ENCODE results near the gene SLC25A34.

Gene SLC25A34

DNA sequence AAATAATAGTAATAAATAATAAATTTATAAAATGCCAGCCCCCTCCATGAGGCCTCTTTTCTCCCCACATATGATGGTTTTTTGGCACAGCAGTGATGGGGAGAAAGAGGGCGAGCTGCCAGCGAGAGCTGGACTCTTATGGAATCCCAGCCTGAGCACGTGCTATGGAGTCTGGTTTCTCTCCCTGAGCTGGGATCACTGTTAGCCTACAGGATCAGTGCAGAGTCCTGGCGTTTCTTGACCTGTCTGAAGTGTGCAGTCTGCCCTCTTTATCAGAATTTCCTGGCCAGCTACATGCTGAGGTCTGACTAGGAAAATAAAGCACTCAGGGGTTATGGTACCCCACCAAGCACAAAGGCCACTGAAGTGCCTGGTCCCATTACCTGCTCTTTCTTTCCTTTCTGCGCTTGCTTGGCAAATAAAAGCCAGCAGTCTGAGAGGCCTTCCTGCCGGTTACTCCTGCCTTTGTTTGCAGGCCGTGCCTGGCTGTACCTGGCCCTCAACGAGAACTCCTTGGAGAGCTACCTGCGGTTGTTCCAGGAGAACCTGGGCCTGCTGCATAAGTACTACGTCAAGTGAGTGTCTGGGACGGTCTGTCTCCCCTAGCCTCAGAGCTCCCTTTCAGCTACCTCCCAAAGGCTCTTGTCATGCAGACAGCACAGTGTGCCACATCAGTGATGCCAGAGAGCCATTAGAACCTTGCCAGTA lies 18.5 kb upstream of the SLC25A34 start:
- H3K27ac ChIP-seq (ENCODE audit: poor library complexity, severe bottlenecking): no peak overlapping the region
- H3K27me3 ChIP-seq (ENCODE audit: insufficient read depth, poor library complexity, severe bottlenecking): no peaks in the 10 kb centered on the region
- H3K9me3 ChIP-seq (ENCODE audit: severe bottlenecking): no peaks in the 10 kb centered on the region
- peaks cover 24% of the 10 kb centered on the region; the same call in 1 of the 2 replicates for H3K36me3 ChIP-seq (ENCODE audit: low read depth)
- TF ChIP-seq, protein P1, sequence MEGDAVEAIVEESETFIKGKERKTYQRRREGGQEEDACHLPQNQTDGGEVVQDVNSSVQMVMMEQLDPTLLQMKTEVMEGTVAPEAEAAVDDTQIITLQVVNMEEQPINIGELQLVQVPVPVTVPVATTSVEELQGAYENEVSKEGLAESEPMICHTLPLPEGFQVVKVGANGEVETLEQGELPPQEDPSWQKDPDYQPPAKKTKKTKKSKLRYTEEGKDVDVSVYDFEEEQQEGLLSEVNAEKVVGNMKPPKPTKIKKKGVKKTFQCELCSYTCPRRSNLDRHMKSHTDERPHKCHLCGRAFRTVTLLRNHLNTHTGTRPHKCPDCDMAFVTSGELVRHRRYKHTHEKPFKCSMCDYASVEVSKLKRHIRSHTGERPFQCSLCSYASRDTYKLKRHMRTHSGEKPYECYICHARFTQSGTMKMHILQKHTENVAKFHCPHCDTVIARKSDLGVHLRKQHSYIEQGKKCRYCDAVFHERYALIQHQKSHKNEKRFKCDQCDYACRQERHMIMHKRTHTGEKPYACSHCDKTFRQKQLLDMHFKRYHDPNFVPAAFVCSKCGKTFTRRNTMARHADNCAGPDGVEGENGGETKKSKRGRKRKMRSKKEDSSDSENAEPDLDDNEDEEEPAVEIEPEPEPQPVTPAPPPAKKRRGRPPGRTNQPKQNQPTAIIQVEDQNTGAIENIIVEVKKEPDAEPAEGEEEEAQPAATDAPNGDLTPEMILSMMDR (IDR thresholded peaks at IDR 0.05; ENCODE audit: poor library complexity, severe bottlenecking): no peak
- no peak overlapping the region for H3K4me3 ChIP-seq (ENCODE audit: severe bottlenecking)
- ATAC-seq (ENCODE audit: low read depth) (no peak), DNase-seq (ENCODE audit: low spot score) (no peak)
- no peaks in the 10 kb centered on the region for H3K4me1 ChIP-seq (ENCODE audit: insufficient read depth, poor library complexity, severe bottlenecking)

DNA sequence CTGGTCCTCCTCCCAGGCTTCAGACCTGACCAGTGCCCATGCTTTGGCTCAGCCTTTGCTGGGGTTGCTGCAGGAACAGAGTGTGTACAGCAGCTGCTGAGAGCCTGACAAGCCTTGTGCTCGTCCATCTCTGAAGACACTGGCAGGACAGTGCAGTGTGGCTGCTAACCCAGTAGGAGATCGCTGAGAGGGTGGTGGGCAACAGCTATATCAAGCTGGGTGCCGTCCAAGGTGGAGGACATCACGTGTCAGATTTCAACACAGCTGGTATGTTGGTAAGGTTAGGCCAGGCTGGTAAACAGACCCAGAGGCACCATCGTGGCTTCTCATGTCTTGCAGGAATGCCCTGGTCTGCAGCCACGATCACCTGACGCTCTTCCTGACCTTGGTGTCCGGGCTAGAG lies 17.9 kb upstream of the SLC25A34 start:
- Histone ChIP-seq H3K4me1 (ENCODE audit: insufficient read depth, poor library complexity, severe bottlenecking) (no peaks in the 10 kb centered on the region), H3K9me3 (ENCODE audit: severe bottlenecking) (no peaks in the 10 kb centered on the region), H3K27ac (ENCODE audit: poor library complexity, severe bottlenecking) (no peak overlapping the region), H3K36me3 (ENCODE audit: low read depth) (peaks cover 24% of the 10 kb centered on the region; the same call in 1 of the 2 replicates), H3K27me3 (ENCODE audit: insufficient read depth, poor library complexity, severe bottlenecking) (no peaks in the 10 kb centered on the region), H3K4me3 (ENCODE audit: severe bottlenecking) (no peak overlapping the region)
- TF ChIP-seq, protein P1 (IDR thresholded peaks at IDR 0.05; ENCODE audit: poor library complexity, severe bottlenecking): no peak
- ATAC-seq (ENCODE audit: low read depth) (no peak), DNase-seq (ENCODE audit: low spot score) (no peak)

DNA sequence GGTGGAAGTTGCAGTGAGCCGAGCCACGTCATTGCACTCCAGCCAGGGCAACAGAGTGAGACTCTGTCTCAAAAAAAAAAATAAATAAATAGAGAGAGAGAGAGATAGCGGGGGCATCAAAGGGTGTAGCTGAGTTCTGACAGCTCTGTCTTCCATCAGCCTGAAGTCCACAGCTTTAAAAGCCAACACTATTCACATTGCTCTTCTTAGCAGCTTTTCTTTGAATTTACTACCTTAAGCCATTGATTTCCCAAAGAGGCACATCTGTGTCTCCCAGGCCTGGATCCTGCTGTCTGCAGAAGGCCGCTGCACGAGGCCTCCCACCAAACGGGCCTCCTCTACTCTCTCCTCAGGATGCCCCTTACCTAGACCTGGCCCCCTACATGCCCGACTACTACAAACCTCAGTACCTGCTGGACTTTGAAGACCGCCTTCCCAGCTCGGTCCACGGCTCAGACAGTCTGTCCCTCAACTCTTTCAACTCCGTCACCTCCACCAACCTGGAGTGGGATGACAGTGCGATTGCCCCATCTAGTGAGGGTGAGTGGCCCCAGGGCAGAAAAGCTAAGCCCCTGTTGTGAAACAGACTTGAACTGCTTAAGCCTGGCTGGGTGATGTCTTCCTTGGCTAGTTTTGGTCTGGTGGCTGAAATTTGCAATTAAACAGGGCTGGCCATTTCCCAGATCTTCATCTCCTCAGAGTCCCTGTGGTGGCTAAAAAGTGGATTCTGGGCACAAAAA lies 16.5 kb upstream of the SLC25A34 start:
- ATAC-seq (ENCODE audit: low read depth): no peak; the same call in 2 of the 3 replicates
- H3K9me3 ChIP-seq (ENCODE audit: severe bottlenecking): no peaks in the 10 kb centered on the region
- no peaks in the 10 kb centered on the region for H3K27me3 ChIP-seq (ENCODE audit: insufficient read depth, poor library complexity, severe bottlenecking)
- peaks cover 24% of the 10 kb centered on the region; the same call in 1 of the 2 replicates for H3K36me3 ChIP-seq (ENCODE audit: low read depth)
- no peak for DNase-seq (ENCODE audit: low spot score)
- no peaks in the 10 kb centered on the region for H3K4me1 ChIP-seq (ENCODE audit: insufficient read depth, poor library complexity, severe bottlenecking)
- no peak overlapping the region for H3K27ac ChIP-seq (ENCODE audit: poor library complexity, severe bottlenecking)
- TF ChIP-seq, protein P1 (IDR thresholded peaks at IDR 0.05; ENCODE audit: poor library complexity, severe bottlenecking): no peak
- no peak overlapping the region for H3K4me3 ChIP-seq (ENCODE audit: severe bottlenecking)

DNA sequence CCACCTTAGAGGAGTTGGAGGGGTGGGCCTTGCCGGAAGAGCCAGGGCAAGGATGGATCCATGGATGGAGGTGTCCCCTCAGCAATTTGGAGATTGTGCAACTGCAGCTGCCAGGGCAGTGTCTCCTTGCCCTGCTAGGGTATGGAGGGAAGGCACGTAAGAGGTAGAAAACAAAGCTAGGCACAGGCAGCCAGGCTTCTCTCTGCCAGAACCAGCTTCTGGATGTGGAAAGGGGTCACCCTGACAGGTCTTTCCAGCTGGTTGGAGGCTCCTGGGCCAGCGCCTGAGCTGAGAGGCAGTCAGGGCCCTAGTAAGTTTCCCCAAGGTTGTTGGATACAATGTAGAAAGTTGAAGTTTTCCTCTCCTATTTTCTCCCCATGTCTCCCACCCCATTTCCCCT lies 15.2 kb upstream of the SLC25A34 start:
- TF ChIP-seq, protein P1 (IDR thresholded peaks at IDR 0.05; ENCODE audit: poor library complexity, severe bottlenecking): no peak
- H3K27ac ChIP-seq (ENCODE audit: poor library complexity, severe bottlenecking): no peak overlapping the region
- ATAC-seq (ENCODE audit: low read depth) (no peak), DNase-seq (ENCODE audit: low spot score) (no peak)
- H3K36me3 ChIP-seq (ENCODE audit: low read depth): peaks cover 25% of the 10 kb centered on the region; the same call in 1 of the 2 replicates
- H3K4me3 ChIP-seq (ENCODE audit: severe bottlenecking): no peak overlapping the region
- no peaks in the 10 kb centered on the region for H3K4me1 ChIP-seq (ENCODE audit: insufficient read depth, poor library complexity, severe bottlenecking)
- no peaks in the 10 kb centered on the region for H3K27me3 ChIP-seq (ENCODE audit: insufficient read depth, poor library complexity, severe bottlenecking)
- H3K9me3 ChIP-seq (ENCODE audit: severe bottlenecking): no peaks in the 10 kb centered on the region

All from RWPE2 (cell line).